GM19328 (cell line): ENCODE measurements around the gene TAPT1.
"Not testable (repeated sequence)": the region's sequence is repeated elsewhere in the genome, so short reads cannot be mapped to it uniquely, and the experiment has no call there.

ENCODE experiments used
- ATAC-seq: cut with Tn5 transposase; IDR thresholded peaks from one replicate; pipeline ENCODE4 v1.9.1; 2021; ENCODE audit warnings: mild to moderate bottlenecking, moderate library complexity; ENCODE audit not compliant: unreplicated experiment

The TAPT1 gene

GRCh38 chr4:16217300-16218051 is 8.8 kb downstream of the TAPT1 start:
- ATAC-seq: peak; percentile 70

- ATAC-seq: no peak
Measured at GRCh38 chr4:16213121-16213520, 13.2 kb downstream of the TAPT1 start.

GRCh38 chr4:16212138-16212782 is 14.0 kb downstream of the TAPT1 start:
- ATAC-seq: no peak

- ATAC-seq: no peak
Measured at GRCh38 chr4:16207409-16207808, 18.9 kb downstream of the TAPT1 start.

- no peak for ATAC-seq
Measured at GRCh38 chr4:16206848-16207247, 19.4 kb downstream of the TAPT1 start.

- ATAC-seq: no peak
Measured at GRCh38 chr4:16206301-16206700, 20.0 kb downstream of the TAPT1 start.

GRCh38 chr4:16205298-16206164 is 20.7 kb downstream of the TAPT1 start:
- no peak for ATAC-seq

GRCh38 chr4:16204505-16204904 is 21.8 kb downstream of the TAPT1 start:
- ATAC-seq: no peak

- ATAC-seq: no peak
Measured at GRCh38 chr4:16203083-16203482, 23.2 kb downstream of the TAPT1 start.

GRCh38 chr4:16202598-16202997 is 23.7 kb downstream of the TAPT1 start:
- no peak for ATAC-seq

GRCh38 chr4:16199093-16199492 is 27.2 kb downstream of the TAPT1 start:
- ATAC-seq: no peak

- no peak for ATAC-seq
Measured at GRCh38 chr4:16197876-16198665, 28.2 kb downstream of the TAPT1 start.

GRCh38 chr4:16196482-16197393 is 29.5 kb downstream of the TAPT1 start:
- no peak for ATAC-seq

- ATAC-seq: no peak
Measured at GRCh38 chr4:16195209-16195608, 31.1 kb downstream of the TAPT1 start.

- not testable (repeated sequence) for ATAC-seq
Measured at GRCh38 chr4:16194798-16195197, 31.5 kb downstream of the TAPT1 start.

GRCh38 chr4:16194214-16194613 is 32.1 kb downstream of the TAPT1 start:
- no peak for ATAC-seq

- ATAC-seq: no peak
Measured at GRCh38 chr4:16192631-16193518, 33.4 kb downstream of the TAPT1 start.

- ATAC-seq: no peak
Measured at GRCh38 chr4:16192057-16192456, 34.2 kb downstream of the TAPT1 start.

- ATAC-seq: no peak
Measured at GRCh38 chr4:16187455-16187854, 38.8 kb downstream of the TAPT1 start.
